ENCODE results near the gene EPB41L3.

Gene EPB41L3

DNA sequence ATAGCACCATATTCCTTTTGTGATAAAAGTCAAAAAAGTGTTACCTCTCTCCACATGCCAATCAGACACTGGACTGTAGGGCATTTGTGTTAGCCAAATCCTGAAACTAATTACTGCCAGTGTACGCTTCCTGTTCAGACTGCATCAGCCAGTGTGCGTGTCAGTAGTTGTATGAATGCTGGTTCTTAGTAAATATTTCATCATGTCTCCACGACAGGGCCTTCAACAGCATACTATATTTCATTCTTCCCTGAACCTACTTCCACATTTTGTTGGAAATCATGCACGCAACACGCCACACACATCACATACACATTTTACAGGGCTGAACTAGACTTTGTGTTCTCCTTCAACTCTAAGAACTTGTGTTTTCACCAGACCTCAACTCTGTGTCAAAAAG lies 77.5 kb downstream of the EPB41L3 start:
- Histone ChIP-seq H2AFZ (ENCODE audit: low read depth) (no peak overlapping the region), H3K27ac (no peak overlapping the region), H4K20me1 (ENCODE audit: insufficient read depth) (no peaks in the 10 kb centered on the region), H3K4me1 (ENCODE audit: low read depth, poor library complexity, severe bottlenecking) (no peaks in the 10 kb centered on the region), H3K9ac (no peak overlapping the region), H3K79me2 (ENCODE audit: insufficient read depth, low read depth) (no peaks in the 10 kb centered on the region), H3K4me2 (no peak overlapping the region), H3K36me3 (ENCODE audit: insufficient read depth) (no peaks in the 10 kb centered on the region), H3K4me3 (IDR thresholded peaks at IDR 0.05; ENCODE audit: insufficient read depth, low read depth, low read length) (no peak overlapping the region), H3K27me3 (ENCODE audit: insufficient read depth, low read depth) (no peaks in the 10 kb centered on the region)
- TF ChIP-seq, protein P1, sequence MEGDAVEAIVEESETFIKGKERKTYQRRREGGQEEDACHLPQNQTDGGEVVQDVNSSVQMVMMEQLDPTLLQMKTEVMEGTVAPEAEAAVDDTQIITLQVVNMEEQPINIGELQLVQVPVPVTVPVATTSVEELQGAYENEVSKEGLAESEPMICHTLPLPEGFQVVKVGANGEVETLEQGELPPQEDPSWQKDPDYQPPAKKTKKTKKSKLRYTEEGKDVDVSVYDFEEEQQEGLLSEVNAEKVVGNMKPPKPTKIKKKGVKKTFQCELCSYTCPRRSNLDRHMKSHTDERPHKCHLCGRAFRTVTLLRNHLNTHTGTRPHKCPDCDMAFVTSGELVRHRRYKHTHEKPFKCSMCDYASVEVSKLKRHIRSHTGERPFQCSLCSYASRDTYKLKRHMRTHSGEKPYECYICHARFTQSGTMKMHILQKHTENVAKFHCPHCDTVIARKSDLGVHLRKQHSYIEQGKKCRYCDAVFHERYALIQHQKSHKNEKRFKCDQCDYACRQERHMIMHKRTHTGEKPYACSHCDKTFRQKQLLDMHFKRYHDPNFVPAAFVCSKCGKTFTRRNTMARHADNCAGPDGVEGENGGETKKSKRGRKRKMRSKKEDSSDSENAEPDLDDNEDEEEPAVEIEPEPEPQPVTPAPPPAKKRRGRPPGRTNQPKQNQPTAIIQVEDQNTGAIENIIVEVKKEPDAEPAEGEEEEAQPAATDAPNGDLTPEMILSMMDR (conservative IDR thresholded peaks at IDR 0.05; ENCODE audit: low read depth, low read length): no peak

DNA sequence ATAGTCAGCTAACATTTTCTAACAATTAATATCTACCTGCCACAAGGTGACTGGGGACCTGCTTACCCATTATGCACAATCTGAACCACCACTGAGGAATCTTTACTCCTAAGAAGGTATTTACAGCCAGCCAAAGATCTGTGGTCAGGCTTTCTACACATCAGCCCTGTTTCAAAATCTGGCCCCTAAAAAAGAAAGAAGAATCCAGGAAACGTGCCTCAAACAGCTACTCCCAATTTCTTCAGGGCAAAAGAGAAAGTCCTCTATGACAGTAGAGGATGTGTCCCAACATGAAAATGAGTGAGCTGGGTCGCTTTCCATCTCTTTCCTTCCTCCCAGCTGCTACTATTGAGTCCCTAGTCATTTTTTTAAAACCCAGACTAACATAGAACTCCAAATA lies 79.5 kb downstream of the EPB41L3 start:
- no peaks in the 10 kb centered on the region for H3K36me3 ChIP-seq (ENCODE audit: insufficient read depth)
- TF ChIP-seq, protein P1 (conservative IDR thresholded peaks at IDR 0.05; ENCODE audit: low read depth, low read length): no peak
- H3K4me3 ChIP-seq (IDR thresholded peaks at IDR 0.05; ENCODE audit: insufficient read depth, low read depth, low read length): no peak overlapping the region
- H3K4me2 ChIP-seq: no peak overlapping the region
- H2AFZ ChIP-seq (ENCODE audit: low read depth): no peak overlapping the region
- no peak overlapping the region for H3K9ac ChIP-seq
- no peaks in the 10 kb centered on the region for H3K4me1 ChIP-seq (ENCODE audit: low read depth, poor library complexity, severe bottlenecking)
- H3K27ac ChIP-seq: no peak overlapping the region
- H3K27me3 ChIP-seq (ENCODE audit: insufficient read depth, low read depth): no peaks in the 10 kb centered on the region
- no peaks in the 10 kb centered on the region for H4K20me1 ChIP-seq (ENCODE audit: insufficient read depth)
- no peaks in the 10 kb centered on the region for H3K79me2 ChIP-seq (ENCODE audit: insufficient read depth, low read depth)

DNA sequence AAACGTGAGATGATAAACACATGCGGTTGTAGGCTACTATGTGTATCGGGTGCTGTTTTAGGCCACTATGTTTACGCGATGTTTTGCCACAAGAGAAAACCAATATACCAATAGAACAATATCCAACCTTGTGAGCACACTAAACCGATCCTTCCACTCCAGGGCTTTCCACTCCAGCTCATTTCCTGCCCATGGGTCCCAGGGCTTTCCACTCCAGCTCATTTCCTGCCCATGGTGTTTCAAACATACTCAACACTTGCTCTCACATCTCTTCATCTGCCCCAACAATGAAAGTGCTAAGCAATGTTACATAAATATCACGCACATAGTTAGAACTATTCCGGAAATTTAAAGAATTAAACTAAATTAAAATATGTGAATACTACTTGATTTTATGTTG lies 80.0 kb downstream of the EPB41L3 start:
- Histone ChIP-seq H4K20me1 (ENCODE audit: insufficient read depth) (no peaks in the 10 kb centered on the region), H3K27ac (no peak overlapping the region), H2AFZ (ENCODE audit: low read depth) (no peak overlapping the region), H3K79me2 (ENCODE audit: insufficient read depth, low read depth) (no peaks in the 10 kb centered on the region), H3K36me3 (ENCODE audit: insufficient read depth) (no peaks in the 10 kb centered on the region), H3K27me3 (ENCODE audit: insufficient read depth, low read depth) (no peaks in the 10 kb centered on the region), H3K4me2 (no peak overlapping the region), H3K4me1 (ENCODE audit: low read depth, poor library complexity, severe bottlenecking) (no peaks in the 10 kb centered on the region), H3K9ac (no peak overlapping the region), H3K4me3 (IDR thresholded peaks at IDR 0.05; ENCODE audit: insufficient read depth, low read depth, low read length) (no peak overlapping the region)
- TF ChIP-seq, protein P1 (conservative IDR thresholded peaks at IDR 0.05; ENCODE audit: low read depth, low read length): no peak

DNA sequence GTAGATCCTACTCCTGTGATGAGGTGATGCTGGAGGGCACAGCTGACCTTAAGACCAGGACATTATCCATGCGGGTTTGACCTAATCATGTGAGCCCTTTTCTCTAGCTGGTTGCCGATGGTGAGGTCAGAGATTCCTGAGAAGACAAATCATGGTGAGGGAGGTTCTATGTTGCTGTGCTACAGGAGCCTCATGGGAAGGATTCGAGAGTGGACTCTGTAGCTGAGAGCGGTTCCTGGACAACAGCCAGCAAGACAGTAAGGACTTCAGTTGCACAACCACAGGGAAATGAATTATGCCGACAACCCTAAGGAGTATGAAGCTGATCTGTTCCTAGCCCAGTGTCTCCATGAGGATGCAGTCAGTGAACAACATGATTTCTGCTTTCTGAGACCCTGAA lies 80.4 kb downstream of the EPB41L3 start:
- no peaks in the 10 kb centered on the region for H4K20me1 ChIP-seq (ENCODE audit: insufficient read depth)
- H3K4me1 ChIP-seq (ENCODE audit: low read depth, poor library complexity, severe bottlenecking): no peaks in the 10 kb centered on the region
- H2AFZ ChIP-seq (ENCODE audit: low read depth): no peak overlapping the region
- H3K79me2 ChIP-seq (ENCODE audit: insufficient read depth, low read depth): no peaks in the 10 kb centered on the region
- TF ChIP-seq, protein P1 (conservative IDR thresholded peaks at IDR 0.05; ENCODE audit: low read depth, low read length): no peak
- no peaks in the 10 kb centered on the region for H3K27me3 ChIP-seq (ENCODE audit: insufficient read depth, low read depth)
- no peak overlapping the region for H3K27ac ChIP-seq
- no peak overlapping the region for H3K9ac ChIP-seq
- no peaks in the 10 kb centered on the region for H3K36me3 ChIP-seq (ENCODE audit: insufficient read depth)
- H3K4me3 ChIP-seq (IDR thresholded peaks at IDR 0.05; ENCODE audit: insufficient read depth, low read depth, low read length): no peak overlapping the region
- H3K4me2 ChIP-seq: no peak overlapping the region
